ENCODE results near the gene E2F4. TPM values are rescaled to one million over a fixed set of nuclear protein-coding genes. Genes with fewer than 3 reads are reported as not detected.

E2F4 gene
- total and polyA plus RNA-seq, 2 of the 13 experiments (the other 11 are each of a cell fraction or from before 2014, with no cell fraction given), result 84.8 to 91.2 TPM

GRCh38 chr16:67191411-67191994 is 452 bp upstream of the E2F4 start:
- H4K20me1 ChIP-seq (ENCODE audit: insufficient read depth, low read length), result no peaks in the 10 kb centered on the region; the same call in 1 of the 2 replicates
- peak overlapping the region; percentile 75 for H2AFZ ChIP-seq (ENCODE audit: low read length)
- FAIRE-seq, result no peak
- H3K9ac ChIP-seq (ENCODE audit: insufficient read depth, low read depth, low read length), result peak overlapping the region; percentile 3; the same call in 1 of the 2 replicates
- no peak for DNase-seq (ENCODE audit: low spot score)
- intact Hi-C loops (cut with micrococcal nuclease; ENCODE audit: unreplicated experiment), result no loop called here
- peaks cover 7 to 16% of the 10 kb centered on the region in 2 experiments; a peak in 2 of 5 replicates for H3K27me3 ChIP-seq (ENCODE audit: control insufficient read depth in 1 of 2, insufficient read depth in 2 of 2, low read length in 2 of 2)
- BruUV-seq (replicated peaks), result no TSS peak
- WGBS (ENCODE audit: low lambda C conversion rate), result 3% methylated on average over 9 of the region's 9 CpGs
- peak overlapping the region; percentile 97 for H3K4me2 ChIP-seq (ENCODE audit: low read depth, low read length)
- H3K79me2 ChIP-seq (ENCODE audit: insufficient read depth, low read length), result peaks cover 21% of the 10 kb centered on the region
- peaks cover 20 to 30% of the 10 kb centered on the region in 2 experiments for H3K36me3 ChIP-seq (replicated peaks in 1 of 2; ENCODE audit: control insufficient read depth in 1 of 2, insufficient read depth in 2 of 2, low read length in 2 of 2)
- in situ Hi-C loops (cut with HindIII; ENCODE audit: extremely low pct_ligation_motif_present, low pct_unique_long_range_greater_than_20kb), result no loop called here
- ChIA-PET CTCF (ENCODE audit: low intra/inter-chr PET ratio, low total read pairs) (no interaction called here), POLR2A (interaction anchor here (0.9 to 1.9 kb wide), 2 partner anchors 9 to 18 kb away, joined by 3 to 7 read pairs; no protein-coding TSS in a partner anchor)
- peak overlapping the region; percentile 84 to 99 (median 97) for H3K4me3 ChIP-seq (replicated peaks in 1 of 3; ENCODE audit: insufficient read depth in 1 of 3, low read depth in 2 of 3, low read length in 3 of 3)
- H3K9me3 ChIP-seq (ENCODE audit: low read length), result no peaks in the 10 kb centered on the region
- ATAC-seq, result 0 out of 3 replicates have a peak, but pooled peaks have one; percentile 4
- H3K4me1 ChIP-seq (ENCODE audit: insufficient read depth, low read length), result peaks cover 45% of the 10 kb centered on the region
- no peak overlapping the region for H3K27ac ChIP-seq (ENCODE audit: extremely low read length, insufficient read depth, low read length)
- TF ChIP-seq ZNF253 (CRISPR knock-in tag; IDR thresholded peaks at IDR 0.05; ENCODE audit: borderline replicate concordance), result no peak
- TF ChIP-seq CHD4 (IDR thresholded peaks at IDR 0.05; ENCODE audit: borderline replicate concordance, low read length), result no peak
- no peak for TF ChIP-seq SMARCC2 (IDR thresholded peaks at IDR 0.05)
- TF ChIP-seq ZNF709 (CRISPR knock-in tag; IDR thresholded peaks at IDR 0.05), result 0 out of 2 replicates have a peak, but pooled peaks have one; percentile 2
- 0 out of 2 replicates have a peak, but pooled peaks have one; percentile 56 for TF ChIP-seq ZFP82 (CRISPR knock-in tag; IDR thresholded peaks at IDR 0.05; ENCODE audit: borderline replicate concordance)
- no peak for TF ChIP-seq ZNF572 (CRISPR knock-in tag; IDR thresholded peaks at IDR 0.05)
- TF ChIP-seq ZSCAN20 (CRISPR knock-in tag; IDR thresholded peaks at IDR 0.05; ENCODE audit: borderline replicate concordance), result 0 out of 2 replicates have a peak, but pooled peaks have one; percentile 45
- no peak for TF ChIP-seq RARA (CRISPR knock-in tag; IDR thresholded peaks at IDR 0.05)
- TF ChIP-seq ZBTB39 (CRISPR knock-in tag; IDR thresholded peaks at IDR 0.05), result 0 out of 2 replicates have a peak, but pooled peaks have one; percentile 26
- no peak for TF ChIP-seq ARNT2 (CRISPR knock-in tag; IDR thresholded peaks at IDR 0.05; ENCODE audit: low read depth)
- TF ChIP-seq ZIK1 (CRISPR knock-in tag; IDR thresholded peaks at IDR 0.05; ENCODE audit: borderline replicate concordance, low read depth), result peak; percentile 25; the same call in 1 of the 2 replicates
- TF ChIP-seq ZSCAN29 (CRISPR knock-in tag; conservative IDR thresholded peaks at IDR 0.05), result no peak
- no peak for TF ChIP-seq ZBTB3 (CRISPR knock-in tag; IDR thresholded peaks at IDR 0.05; ENCODE audit: borderline replicate concordance, low read depth)
- TF ChIP-seq LRRFIP1 (CRISPR knock-in tag; conservative IDR thresholded peaks at IDR 0.05), result 0 out of 2 replicates have a peak, but pooled peaks have one; percentile 31
- no peak for TF ChIP-seq PRDM10 (CRISPR knock-in tag; IDR thresholded peaks at IDR 0.05; ENCODE audit: low read depth)
